Amniotic epithelial cell (primary cell): ENCODE measurements around the gene DNAAF9.
"Not testable (repeated sequence)": the region's sequence is repeated elsewhere in the genome, so short reads cannot be mapped to it uniquely, and the experiment has no call there.

Source experiments
- DNase-seq: peaks from one replicate; pipeline ENCODE4 v3.0.0-alpha.2; 2010; ENCODE audit warnings: low read depth

Gene DNAAF9

GRCh38 chr20:3407040-3407770 lies at the start of gene DNAAF9:
DNAAF9 (minus strand) TSS chr20:3407669; CDS start chr20:3407557, 112 bp downstream.
- DNase-seq, result peak; percentile 43

- no peak for DNase-seq
These were observed 49.2 kb upstream of the DNAAF9 start for GRCh38 chr20:3456648-3457047.

GRCh38 chr20:3454831-3455230 lies 47.4 kb upstream of the DNAAF9 start:
- no peak for DNase-seq

- no peak for DNase-seq
These were observed 45.2 kb upstream of the DNAAF9 start for GRCh38 chr20:3452690-3453089.

GRCh38 chr20:3452136-3452535 lies 44.7 kb upstream of the DNAAF9 start:
- DNase-seq, result no peak

- DNase-seq, result no peak
These were observed 41.9 kb upstream of the DNAAF9 start for GRCh38 chr20:3449319-3449718.

- no peak for DNase-seq
These were observed 39.9 kb upstream of the DNAAF9 start for GRCh38 chr20:3447321-3447720.

GRCh38 chr20:3446779-3447178 lies 39.3 kb upstream of the DNAAF9 start:
- DNase-seq, result no peak

GRCh38 chr20:3436864-3437574 lies 29.6 kb upstream of the DNAAF9 start:
- DNase-seq, result no peak

- DNase-seq, result no peak
These were observed 26.8 kb upstream of the DNAAF9 start for GRCh38 chr20:3434232-3434631.

- no peak for DNase-seq
These were observed 26.3 kb upstream of the DNAAF9 start for GRCh38 chr20:3433744-3434143.

- no peak for DNase-seq
These were observed 25.4 kb upstream of the DNAAF9 start for GRCh38 chr20:3432844-3433243.

- DNase-seq, result no peak
These were observed 23.6 kb upstream of the DNAAF9 start for GRCh38 chr20:3431109-3431508.

- DNase-seq, result no peak
These were observed 23.1 kb upstream of the DNAAF9 start for GRCh38 chr20:3430376-3431069.

- not testable (repeated sequence) for DNase-seq
These were observed 19.3 kb upstream of the DNAAF9 start for GRCh38 chr20:3426766-3427165.

- DNase-seq, result no peak
These were observed 15.7 kb upstream of the DNAAF9 start for GRCh38 chr20:3423126-3423525.

- DNase-seq, result no peak
These were observed 14.5 kb upstream of the DNAAF9 start for GRCh38 chr20:3421985-3422384.

GRCh38 chr20:3420211-3420707 lies 12.8 kb upstream of the DNAAF9 start:
- DNase-seq, result peak; percentile 55

- DNase-seq, result not testable (repeated sequence)
These were observed 10.7 kb upstream of the DNAAF9 start for GRCh38 chr20:3418161-3418560.

- DNase-seq, result no peak
These were observed 6.7 kb upstream of the DNAAF9 start for GRCh38 chr20:3414122-3414521.

- DNase-seq, result no peak
These were observed 6.0 kb upstream of the DNAAF9 start for GRCh38 chr20:3413393-3413889.

- DNase-seq, result no peak
These were observed 5.3 kb upstream of the DNAAF9 start for GRCh38 chr20:3412600-3413392.
